GM12864 (cell line): ENCODE measurements around the gene GRK1.

Source experiments
- DNase-seq: peaks from one replicate; pipeline ENCODE4 v3.0.0-alpha.2; 2011; ENCODE audit warnings: low read depth
- H3K4me3 ChIP-seq: 2 replicates; pipeline ENCODE4 v1.5.1; 2011; ENCODE audit warnings: mild to moderate bottlenecking, low read depth, low read length, control low read depth
- CTCF ChIP-seq: IDR thresholded peaks from 2 replicates; pipeline ENCODE4 v1.5.1; 2011; ENCODE audit warnings: low read depth, mild to moderate bottlenecking, moderate library complexity, low read length, control low read depth, inconsistent platforms; ENCODE audit errors: missing control alignments

The GRK1 gene

GRCh38 chr13:113645329-113645728, 21.7 kb upstream of the GRK1 start:
- no peak overlapping the region for H3K4me3 ChIP-seq
- TF ChIP-seq CTCF: no peak
- DNase-seq: no peak

GRCh38 chr13:113646376-113646775, 20.6 kb upstream of the GRK1 start:
- no peak for DNase-seq
- H3K4me3 ChIP-seq: no peak overlapping the region
- TF ChIP-seq CTCF: no peak

- no peak for TF ChIP-seq CTCF
Measured at GRCh38 chr13:113646921-113647340, 20.1 kb upstream of the GRK1 start.

GRCh38 chr13:113647351-113648215, 19.4 kb upstream of the GRK1 start:
- no peak overlapping the region for H3K4me3 ChIP-seq
- no peak for DNase-seq
- no peak for TF ChIP-seq CTCF

More at GRCh38 chr13:113646921-113647340, 20.1 kb upstream of the GRK1 start:
- no peak overlapping the region for H3K4me3 ChIP-seq
- no peak for DNase-seq

- no peak for TF ChIP-seq CTCF
- no peak for DNase-seq
- H3K4me3 ChIP-seq: no peak overlapping the region
Measured at GRCh38 chr13:113648216-113648610, 18.8 kb upstream of the GRK1 start.

GRCh38 chr13:113649212-113649611, 17.8 kb upstream of the GRK1 start:
- TF ChIP-seq CTCF: no peak
- DNase-seq: no peak

GRCh38 chr13:113650275-113650674, 16.7 kb upstream of the GRK1 start:
- no peak for TF ChIP-seq CTCF
- no peak overlapping the region for H3K4me3 ChIP-seq
- DNase-seq: no peak

More at GRCh38 chr13:113649212-113649611, 17.8 kb upstream of the GRK1 start:
- H3K4me3 ChIP-seq: no peak overlapping the region
